SU-DHL-6 (cell line): ENCODE measurements around the gene PRR5.

ENCODE experiments used
- H2AFZ ChIP-seq: fragments of 200-600 bp; sonication (generic); 2 replicates; pipeline ENCODE4 v1.6.1; 2014; ENCODE audit warnings: low read depth, mild to moderate bottlenecking, moderate library complexity, mixed read lengths, antibody characterized with exemption, low read length; ENCODE audit not compliant: severe bottlenecking
- H3F3A ChIP-seq: fragments of 200-600 bp; shearing (Covaris generic); 2 replicates; pipeline ENCODE4 v1.6.0; 2016; ENCODE audit warnings: antibody characterized with exemption, mild to moderate bottlenecking; ENCODE audit not compliant: insufficient read depth
- H3K27ac ChIP-seq: fragments of 200-600 bp; sonication (generic); 2 replicates; pipeline ENCODE4 v1.5.1; 2016; ENCODE audit warnings: low read depth, mild to moderate bottlenecking, low read length, moderate library complexity, mixed read lengths
- H3K27me3 ChIP-seq: fragments of 200-600 bp; sonication (generic), shearing (Covaris generic); 2 replicates; pipeline ENCODE4 v1.6.0; 2014; ENCODE audit warnings: mild to moderate bottlenecking, low read length
- H3K36me3 ChIP-seq: fragments of 200-600 bp; sonication (generic); 2 replicates; pipeline ENCODE4 v1.6.1; 2014; ENCODE audit warnings: mild to moderate bottlenecking, low read length, mixed read lengths
- H3K4me2 ChIP-seq: fragments of 300-600, 200-600 bp; shearing (Covaris generic), sonication (generic); 2 replicates; pipeline ENCODE4 v1.6.0; 2014; ENCODE audit warnings: low read length, low read depth, mild to moderate bottlenecking; ENCODE audit not compliant: poor library complexity, severe bottlenecking
- H3K4me3 ChIP-seq: fragments of 200-600 bp; sonication (generic); 2 replicates; pipeline ENCODE4 v1.5.1; 2014; ENCODE audit warnings: antibody characterized with exemption, low read length, mild to moderate bottlenecking, mixed read lengths; ENCODE audit not compliant: insufficient read depth, poor library complexity, severe bottlenecking
- H3K79me2 ChIP-seq: fragments of 200-600 bp; sonication (generic); 2 replicates; pipeline ENCODE4 v1.6.1; 2014; ENCODE audit warnings: mild to moderate bottlenecking, low read length, moderate library complexity; ENCODE audit not compliant: insufficient read depth
- H3K9ac ChIP-seq: fragments of 200-600 bp; sonication (generic); 2 replicates; pipeline ENCODE4 v1.7.0; 2014; ENCODE audit warnings: mild to moderate bottlenecking, low read length
- H3K9me2 ChIP-seq: fragments of 200-600 bp; sonication (generic); replicated peaks from 2 replicates; pipeline ENCODE4 v1.6.1; 2014; ENCODE audit warnings: low read length; ENCODE audit not compliant: insufficient read depth
- H3K9me3 ChIP-seq: fragments of 200-600 bp; sonication (generic); 2 replicates; pipeline ENCODE4 v1.6.1; 2014; ENCODE audit warnings: low read length, mixed read lengths; ENCODE audit not compliant: insufficient read depth
- H4K20me1 ChIP-seq: fragments of 200-600 bp; sonication (generic); 2 replicates; pipeline ENCODE4 v1.6.1; 2014; ENCODE audit warnings: low read depth, mild to moderate bottlenecking, antibody characterized with exemption, low read length, moderate library complexity, mixed read lengths
- CTCF ChIP-seq: fragments of 200-600 bp; sonication (generic); IDR thresholded peaks from one replicate; pipeline ENCODE4 v1.5.1; 2017; ENCODE audit warnings: antibody characterized with exemption, mild to moderate bottlenecking, low read length, moderate library complexity; ENCODE audit not compliant: insufficient read depth, poor library complexity, severe bottlenecking
- EZH2phosphoT487 ChIP-seq: fragments of 200-600 bp; sonication (generic), shearing (Covaris generic); conservative IDR thresholded peaks from 2 replicates; pipeline ENCODE4 v1.6.1; 2018; ENCODE audit warnings: mild to moderate bottlenecking, antibody characterized with exemption, low read length, moderate library complexity, mixed read lengths

Gene PRR5

DNA sequence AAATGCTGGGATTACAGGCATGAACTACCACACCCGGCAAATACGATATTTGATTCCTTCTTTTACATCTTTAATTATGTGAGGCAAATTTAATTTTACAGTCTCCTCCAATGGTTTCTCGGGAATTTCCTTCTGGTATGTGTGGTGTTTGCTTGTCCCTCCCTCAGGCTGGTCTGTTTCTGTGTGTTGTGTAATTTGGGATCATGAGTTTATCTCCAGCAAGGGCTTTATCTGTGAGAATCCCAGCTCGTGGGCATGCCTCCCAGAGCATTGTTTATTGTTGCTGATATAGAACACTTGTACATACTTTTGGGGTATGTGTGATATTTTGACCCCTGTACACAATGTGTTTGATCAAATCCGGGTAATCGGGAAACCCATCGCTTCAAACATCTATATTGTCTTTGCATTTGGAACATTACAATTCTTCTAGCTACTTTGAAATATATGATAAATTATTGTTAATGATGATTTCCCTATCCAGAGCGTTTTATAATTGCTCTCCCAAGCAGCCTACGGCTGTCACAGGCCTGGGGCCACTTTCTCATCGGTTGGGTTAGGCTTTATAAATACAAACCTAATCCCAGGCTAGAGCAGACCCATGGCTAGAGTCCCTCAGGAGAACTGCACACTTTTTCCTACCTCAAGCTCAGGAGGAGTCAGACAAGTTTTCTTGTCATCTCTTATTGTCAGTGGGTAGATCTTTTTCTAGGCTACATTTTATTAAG lies 15.0 kb upstream of the PRR5 start:
- no peaks in the 10 kb centered on the region for H3F3A ChIP-seq
- no peak overlapping the region for H3K9ac ChIP-seq
- H3K36me3 ChIP-seq, result no peaks in the 10 kb centered on the region
- TF ChIP-seq CTCF, result no peak
- TF ChIP-seq EZH2phosphoT487, result no peak
- H3K4me2 ChIP-seq, result no peak overlapping the region
- H3K4me3 ChIP-seq, result no peak overlapping the region
- H3K9me3 ChIP-seq, result no peaks in the 10 kb centered on the region
- no peak overlapping the region for H3K27ac ChIP-seq
- no peaks in the 10 kb centered on the region for H3K79me2 ChIP-seq
- H3K27me3 ChIP-seq, result no peaks in the 10 kb centered on the region
- no peaks in the 10 kb centered on the region for H4K20me1 ChIP-seq
- no peaks in the 10 kb centered on the region for H3K9me2 ChIP-seq
- no peak overlapping the region for H2AFZ ChIP-seq

- no peak overlapping the region for H3K9ac ChIP-seq
- TF ChIP-seq CTCF, result no peak
- no peak for TF ChIP-seq EZH2phosphoT487
- no peaks in the 10 kb centered on the region for H3K36me3 ChIP-seq
- no peaks in the 10 kb centered on the region for H3F3A ChIP-seq
- H2AFZ ChIP-seq, result no peak overlapping the region
- H3K79me2 ChIP-seq, result no peaks in the 10 kb centered on the region
- no peaks in the 10 kb centered on the region for H4K20me1 ChIP-seq
- H3K9me3 ChIP-seq, result no peaks in the 10 kb centered on the region
- no peak overlapping the region for H3K4me2 ChIP-seq
- no peak overlapping the region for H3K27ac ChIP-seq
- no peaks in the 10 kb centered on the region for H3K9me2 ChIP-seq
- H3K27me3 ChIP-seq, result no peaks in the 10 kb centered on the region
- H3K4me3 ChIP-seq, result no peak overlapping the region
Observed at GRCh38 chr22:44689173-44689572, 12.8 kb upstream of the PRR5 start.

DNA sequence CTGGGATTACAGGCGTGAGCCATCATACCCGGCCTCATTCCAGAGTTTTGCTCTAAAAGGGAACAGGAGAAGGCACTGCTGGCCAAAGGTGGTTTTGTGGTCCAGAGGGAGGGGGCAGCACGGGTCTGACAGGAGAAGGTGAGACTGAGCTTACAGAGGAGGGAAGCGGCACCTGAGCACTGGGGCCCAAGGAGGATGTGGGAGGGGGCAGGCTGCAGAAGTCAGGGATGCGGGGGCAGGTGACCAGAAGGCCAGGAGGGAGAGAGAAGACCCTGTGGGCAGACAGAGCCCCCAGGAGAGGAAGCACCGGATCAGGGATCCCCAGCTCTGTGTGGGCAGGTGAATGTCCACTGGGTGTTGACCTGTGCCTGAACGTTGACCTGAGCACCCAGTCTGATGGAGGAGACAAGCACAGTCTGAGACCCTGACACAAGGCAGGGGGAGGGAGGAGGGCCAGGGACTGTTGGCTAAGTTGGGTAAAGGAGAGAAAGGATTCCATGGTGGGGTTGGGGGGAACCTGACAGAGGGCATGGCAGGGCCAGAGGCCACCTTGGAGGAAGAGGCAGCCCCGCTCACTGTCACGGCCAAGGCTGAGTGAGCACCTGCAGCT lies 12.0 kb upstream of the PRR5 start:
- Histone ChIP-seq H3K36me3 (no peaks in the 10 kb centered on the region), H3K4me3 (no peak overlapping the region), H3K9ac (no peak overlapping the region), H3K9me3 (no peaks in the 10 kb centered on the region), H4K20me1 (no peaks in the 10 kb centered on the region), H3K27ac (no peak overlapping the region), H3K27me3 (no peaks in the 10 kb centered on the region), H3F3A (no peaks in the 10 kb centered on the region), H3K79me2 (no peaks in the 10 kb centered on the region), H2AFZ (no peak overlapping the region), H3K4me2 (no peak overlapping the region), H3K9me2 (no peaks in the 10 kb centered on the region)
- TF ChIP-seq EZH2phosphoT487, result no peak
- TF ChIP-seq CTCF, result no peak
